GM12892 (cell line): ENCODE data around the gene GNAL.
A peak's percentile ranks its signal among the peaks of the same experiment; 100 is the strongest.
"Not testable (repeated sequence)": the region's sequence is repeated elsewhere in the genome, so short reads cannot be mapped to it uniquely, and the experiment has no call there.

ENCODE experiments used
- DNase-seq: peaks from one replicate; pipeline ENCODE4 v3.0.0; 2011; ENCODE audit not compliant: insufficient read length
- FAIRE-seq: peaks from 2 replicates; lab custom pipeline; 2011; peaks lifted over from hg19 to GRCh38; lab: Jason Lieb, UNC
- POLR2A ChIP-seq: IDR thresholded peaks from 2 replicates; pipeline ENCODE4 v1.6.1; 2011; ENCODE audit warnings: low read depth, low read length, control low read depth
- POLR2AphosphoS5 ChIP-seq: IDR thresholded peaks from 2 replicates; pipeline ENCODE4 v1.6.1; 2011; ENCODE audit warnings: low read depth, low read length, control low read depth
- TAF1 ChIP-seq: IDR thresholded peaks from 2 replicates; pipeline ENCODE4 v1.6.1; 2011; ENCODE audit warnings: low read depth, mild to moderate bottlenecking, control low read depth, low read length, borderline replicate concordance

The GNAL gene

GRCh38 chr18:11902522-11903292, 213.6 kb downstream of the GNAL start:
- TF ChIP-seq POLR2A (no peak), TAF1 (no peak), POLR2AphosphoS5 (no peak)
- DNase-seq, result no peak
- FAIRE-seq, result no peak

GRCh38 chr18:11905613-11906012, 216.5 kb downstream of the GNAL start:
- FAIRE-seq (no peak), DNase-seq (no peak)
- TF ChIP-seq POLR2A, result no peak
- no peak for TF ChIP-seq POLR2AphosphoS5
- TF ChIP-seq TAF1, result no peak

GRCh38 chr18:11906176-11906575, 217.1 kb downstream of the GNAL start:
- FAIRE-seq, result no peak
- DNase-seq, result no peak
- no peak for TF ChIP-seq TAF1
- no peak for TF ChIP-seq POLR2A
- TF ChIP-seq POLR2AphosphoS5, result no peak

- FAIRE-seq (no peak), DNase-seq (no peak)
- no peak for TF ChIP-seq TAF1
- no peak for TF ChIP-seq POLR2A
- no peak for TF ChIP-seq POLR2AphosphoS5
Measured at GRCh38 chr18:11906926-11907874, 218.1 kb downstream of the GNAL start.

- FAIRE-seq (peak; percentile 98), DNase-seq (peak; percentile 84)
- TF ChIP-seq TAF1, result peak; percentile 59
- peak; percentile 83 for TF ChIP-seq POLR2A
- TF ChIP-seq POLR2AphosphoS5, result peak; percentile 87
Measured at GRCh38 chr18:11908182-11909060, 219.4 kb downstream of the GNAL start, which contains the start of gene MPPE1. Gene MPPE1 (minus strand): TSS chr18:11908317. CDS start chr18:11897264, 11,053 bp downstream.

GRCh38 chr18:11909061-11909455, 220.0 kb downstream of the GNAL start:
- TF ChIP-seq POLR2A, result no peak
- TF ChIP-seq POLR2AphosphoS5, result no peak
- no peak for TF ChIP-seq TAF1
- FAIRE-seq (peak; percentile 17), DNase-seq (no peak)

- FAIRE-seq, result no peak
- no peak for DNase-seq
- TF ChIP-seq TAF1 (no peak), POLR2A (no peak), POLR2AphosphoS5 (no peak)
Measured at GRCh38 chr18:11909591-11910026, 220.5 kb downstream of the GNAL start.

GRCh38 chr18:11916880-11917279, 227.8 kb downstream of the GNAL start:
- not testable (repeated sequence) for FAIRE-seq, DNase-seq

- DNase-seq, FAIRE-seq: not testable (repeated sequence)
Measured at GRCh38 chr18:11919522-11919921, 230.5 kb downstream of the GNAL start.

- TF ChIP-seq TAF1, result no peak
- TF ChIP-seq POLR2A, result no peak
- no peak for TF ChIP-seq POLR2AphosphoS5
- FAIRE-seq (no peak), DNase-seq (no peak)
Measured at GRCh38 chr18:11923450-11923849, 234.4 kb downstream of the GNAL start.

- TF ChIP-seq TAF1 (no peak), POLR2A (no peak), POLR2AphosphoS5 (no peak)
- FAIRE-seq (no peak), DNase-seq (no peak)
Measured at GRCh38 chr18:11925800-11926481, 236.9 kb downstream of the GNAL start.
